ENCODE data around the gene PTPRG. TPM values are rescaled to one million over a fixed set of nuclear protein-coding genes. Genes with fewer than 3 reads are reported as not detected.

The PTPRG gene
- total and polyA plus RNA-seq, 8 donors, result 50.9 to 88.4 (median 54.4) TPM

- Histone ChIP-seq H3K9me3 (no peaks in the 10 kb centered on the region), H3K4me1 (no peaks in the 10 kb centered on the region), H3K4me3 (no peak overlapping the region), H3K36me3 (no peaks in the 10 kb centered on the region), H3K27ac (no peak overlapping the region), H3K27me3 (no peaks in the 10 kb centered on the region)
- intact Hi-C loops (cut with DNase I), result no loop called here
- no peak for TF ChIP-seq CTCF (IDR thresholded peaks at IDR 0.05)
- DNase-seq, result no peak
- no peak for ATAC-seq
These were observed 480.3 kb downstream of the PTPRG start for GRCh38 chr3:62041681-62042080.

DNA sequence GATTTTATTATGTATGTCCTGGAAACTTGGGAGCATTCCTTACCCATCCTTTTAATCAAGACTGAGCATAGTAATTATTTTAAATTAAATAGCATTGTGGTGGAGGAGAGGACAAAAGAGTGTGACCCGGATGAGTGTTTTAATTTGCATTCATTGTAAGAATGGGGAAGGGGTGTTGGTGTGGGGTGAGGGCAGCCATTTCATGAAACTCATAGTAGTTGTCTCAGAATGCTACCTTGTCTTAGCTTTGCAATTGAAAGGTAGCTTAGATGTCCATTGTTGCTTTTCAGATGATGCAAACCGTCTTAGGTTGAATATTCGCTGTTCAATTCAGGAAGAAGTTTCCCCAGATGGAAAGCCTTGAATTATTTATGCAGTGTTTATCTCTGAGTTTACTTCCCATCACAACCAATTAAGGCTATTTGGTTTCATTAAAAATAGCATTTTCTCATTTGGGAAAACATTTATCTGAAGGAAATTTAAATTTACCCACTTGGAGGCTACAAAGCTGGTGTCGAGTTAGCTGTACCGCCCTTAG lies 483.6 kb downstream of the PTPRG start:
- no peak for ATAC-seq
- TF ChIP-seq CTCF (IDR thresholded peaks at IDR 0.05), result no peak

GRCh38 chr3:62046326-62046725 lies 485.0 kb downstream of the PTPRG start:
- no peak for TF ChIP-seq CTCF (IDR thresholded peaks at IDR 0.05)
- no peaks in the 10 kb centered on the region for H3K9me3 ChIP-seq

More for the DNA sequence above, 483.6 kb downstream of the PTPRG start:
- DNase-seq, result no peak
- no peaks in the 10 kb centered on the region for H3K9me3 ChIP-seq
- H3K27ac ChIP-seq, result no peak overlapping the region
- no peaks in the 10 kb centered on the region for H3K36me3 ChIP-seq
- no peaks in the 10 kb centered on the region for H3K27me3 ChIP-seq
- H3K4me1 ChIP-seq, result no peaks in the 10 kb centered on the region
- H3K4me3 ChIP-seq, result no peak overlapping the region
- intact Hi-C loops (cut with DNase I), result no loop called here

DNA sequence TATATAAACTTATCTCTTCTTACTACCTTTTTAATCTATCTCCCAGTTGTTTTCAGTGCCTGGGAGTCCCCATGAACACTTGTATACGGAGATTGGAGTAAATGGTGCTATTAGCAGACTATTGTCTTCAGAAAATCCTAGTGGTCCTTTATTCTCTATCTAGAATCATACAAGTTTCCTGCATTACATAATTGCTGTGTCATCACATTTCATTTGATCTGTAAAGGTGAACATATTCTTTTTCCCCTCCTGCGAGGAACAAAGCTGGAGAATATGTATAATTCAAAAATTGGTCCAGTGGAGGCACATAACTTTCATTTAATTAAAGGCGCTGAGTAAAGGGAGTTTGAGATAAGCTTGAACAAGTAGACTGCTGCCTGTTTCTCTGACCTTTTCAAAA lies 487.2 kb downstream of the PTPRG start:
- ATAC-seq, result no peak
- intact Hi-C loops (cut with DNase I), result no loop called here
- H3K27ac ChIP-seq, result no peak overlapping the region
- no peak for TF ChIP-seq CTCF (IDR thresholded peaks at IDR 0.05)
- no peak overlapping the region for H3K4me3 ChIP-seq
- DNase-seq, result no peak
- no peaks in the 10 kb centered on the region for H3K36me3 ChIP-seq
- no peaks in the 10 kb centered on the region for H3K9me3 ChIP-seq
- no peaks in the 10 kb centered on the region for H3K4me1 ChIP-seq
- no peaks in the 10 kb centered on the region for H3K27me3 ChIP-seq

More at GRCh38 chr3:62046326-62046725, 485.0 kb downstream of the PTPRG start:
- no peaks in the 10 kb centered on the region for H3K27me3 ChIP-seq
- no peaks in the 10 kb centered on the region for H3K36me3 ChIP-seq
- no peaks in the 10 kb centered on the region for H3K4me1 ChIP-seq
- H3K27ac ChIP-seq, result no peak overlapping the region
- DNase-seq (no peak), ATAC-seq (no peak)
- no peak overlapping the region for H3K4me3 ChIP-seq
- intact Hi-C loops (cut with DNase I), result no loop called here

DNA sequence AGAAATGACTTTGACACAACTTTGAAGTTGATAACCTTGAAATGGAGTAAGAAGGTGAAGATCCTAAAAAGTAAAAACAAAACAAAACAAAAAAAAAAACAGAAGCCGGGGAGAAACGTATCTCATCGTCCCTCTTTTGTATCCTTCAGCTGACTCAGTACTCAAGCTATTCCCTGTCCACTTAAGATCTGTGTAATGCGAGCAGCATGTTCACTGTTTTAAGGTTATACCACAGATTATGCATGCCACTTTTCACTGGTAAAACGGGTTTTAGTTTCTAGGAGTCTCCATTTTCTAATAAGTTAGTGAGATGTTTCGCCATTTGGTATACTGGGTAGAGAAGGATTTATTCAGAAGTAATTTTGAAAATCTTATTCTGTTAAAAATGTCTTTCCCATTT lies 487.7 kb downstream of the PTPRG start:
- no peak for DNase-seq
- intact Hi-C loops (cut with DNase I), result no loop called here
- no peaks in the 10 kb centered on the region for H3K36me3 ChIP-seq
- ATAC-seq, result no peak
- H3K4me1 ChIP-seq, result no peaks in the 10 kb centered on the region
- no peak for TF ChIP-seq CTCF (IDR thresholded peaks at IDR 0.05)
- H3K27me3 ChIP-seq, result no peaks in the 10 kb centered on the region
- no peaks in the 10 kb centered on the region for H3K9me3 ChIP-seq
- H3K27ac ChIP-seq, result no peak overlapping the region
- no peak overlapping the region for H3K4me3 ChIP-seq

All from left lung (tissue), 10 donors.